Superior temporal gyrus (tissue), 1 donor: ENCODE measurements around the gene DNAJB8.

Experiments
- DNase-seq: peaks from one replicate; pipeline ENCODE4 v3.0.0-alpha.2; 2016; ENCODE audit errors: extremely low spot score

The DNAJB8 gene

DNA sequence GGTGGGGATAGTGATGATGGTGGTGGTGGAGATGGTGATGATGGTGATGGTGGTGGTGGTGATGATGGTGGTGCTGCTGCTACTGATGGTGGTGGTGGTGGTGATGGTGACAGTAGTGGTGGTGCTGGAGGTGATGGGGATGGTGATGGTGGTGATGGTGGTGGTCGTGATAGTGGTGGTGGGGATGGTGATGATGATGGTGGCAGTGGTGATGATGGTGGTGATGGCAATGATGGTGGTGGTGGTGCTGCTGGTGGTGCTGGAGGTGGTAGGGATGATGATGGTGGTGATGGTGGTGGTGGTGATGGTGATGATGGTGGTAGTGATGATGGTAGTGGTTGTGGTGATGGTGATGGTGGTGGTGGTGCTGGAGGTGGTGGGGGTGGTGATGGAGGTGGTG is 21.3 kb downstream of the DNAJB8 start:
- DNase-seq: no peak

- no peak for DNase-seq
These were observed 22.9 kb downstream of the DNAJB8 start for GRCh38 chr3:128443771-128444170.

GRCh38 chr3:128442949-128443348 is 23.7 kb downstream of the DNAJB8 start:
- no peak for DNase-seq

DNA sequence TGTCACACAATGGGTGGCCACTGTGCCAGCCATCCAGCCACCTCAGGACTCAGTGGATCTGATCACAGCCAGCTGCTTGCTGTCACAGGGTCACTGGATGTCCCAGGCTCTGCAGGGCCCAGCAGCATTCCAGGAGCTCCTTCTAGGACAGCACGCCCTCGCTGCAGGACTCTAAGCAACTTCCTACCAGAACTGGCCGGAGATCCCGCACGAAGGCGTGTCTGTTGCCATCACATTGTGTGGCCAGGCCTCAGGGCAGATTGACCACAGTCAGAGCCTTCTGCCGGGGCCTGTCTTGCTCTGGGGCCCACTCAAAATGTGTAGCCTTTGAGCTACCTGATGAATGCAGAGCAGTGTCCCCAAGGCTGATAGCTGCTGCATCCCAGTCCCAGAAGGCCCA is 24.6 kb downstream of the DNAJB8 start:
- no peak for DNase-seq

DNA sequence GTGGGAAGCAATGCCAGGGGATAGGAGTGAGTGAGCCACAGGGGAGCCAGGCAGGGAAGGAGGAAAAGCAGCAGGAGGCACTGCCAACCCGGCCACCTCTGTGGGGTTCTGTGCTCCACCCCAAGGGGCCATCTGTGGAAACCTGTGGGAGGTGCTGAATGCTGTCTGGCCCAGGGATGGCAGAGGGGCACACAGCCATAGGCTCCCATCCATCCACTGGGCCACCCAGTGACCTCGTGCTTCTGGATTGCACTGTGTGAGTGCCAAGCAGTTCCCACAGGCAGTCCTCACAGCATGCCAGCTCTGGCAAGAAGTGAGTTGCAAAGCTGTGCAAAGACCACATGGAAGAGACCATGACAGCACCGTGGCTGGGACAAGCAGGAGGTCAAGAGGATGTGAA is 27.5 kb downstream of the DNAJB8 start:
- no peak for DNase-seq

GRCh38 chr3:128438488-128439072 is 28.1 kb downstream of the DNAJB8 start:
- DNase-seq: no peak

- DNase-seq: no peak
These were observed 30.5 kb downstream of the DNAJB8 start for GRCh38 chr3:128436214-128436613.

DNA sequence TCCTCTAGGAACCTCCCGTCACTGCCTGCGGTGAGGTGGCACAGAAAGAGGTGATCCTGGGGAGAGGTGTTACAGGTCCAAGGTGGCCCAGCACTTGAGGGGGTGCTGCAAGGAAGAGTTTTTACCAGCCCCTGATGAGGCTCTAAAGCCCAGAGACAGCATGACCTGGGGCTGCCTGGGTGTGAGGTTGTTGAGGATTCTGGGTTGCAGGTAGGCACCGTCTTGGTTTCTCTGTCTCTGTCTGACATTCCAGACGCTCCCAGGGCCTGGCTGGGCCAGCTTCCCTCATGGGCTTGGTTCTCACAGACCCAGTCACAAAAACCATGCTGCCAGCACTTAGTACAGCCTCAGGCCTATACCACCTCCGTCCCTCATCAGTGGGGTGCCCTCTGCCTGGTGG is 31.1 kb downstream of the DNAJB8 start:
- no peak for DNase-seq

DNA sequence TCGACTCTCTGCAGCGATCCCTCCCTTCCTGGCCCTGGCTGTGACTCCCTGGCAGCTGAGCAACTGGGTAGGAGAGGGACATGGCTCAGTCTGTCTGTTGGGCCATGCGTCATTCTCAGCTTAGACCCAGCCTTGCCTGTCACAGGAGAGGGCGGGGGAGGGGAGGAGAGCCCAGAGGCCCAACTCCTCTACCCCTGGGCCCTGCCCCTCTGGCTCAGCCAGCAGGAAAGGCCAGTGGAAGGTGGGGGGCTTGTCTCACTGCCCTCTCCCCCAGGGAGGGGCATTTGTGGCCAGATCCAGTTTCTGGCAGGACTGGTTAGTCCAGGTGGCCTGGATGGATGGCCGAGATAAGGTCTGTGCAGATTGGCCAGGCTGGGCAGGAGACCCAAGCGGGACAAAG is 31.6 kb downstream of the DNAJB8 start:
- DNase-seq: no peak

DNA sequence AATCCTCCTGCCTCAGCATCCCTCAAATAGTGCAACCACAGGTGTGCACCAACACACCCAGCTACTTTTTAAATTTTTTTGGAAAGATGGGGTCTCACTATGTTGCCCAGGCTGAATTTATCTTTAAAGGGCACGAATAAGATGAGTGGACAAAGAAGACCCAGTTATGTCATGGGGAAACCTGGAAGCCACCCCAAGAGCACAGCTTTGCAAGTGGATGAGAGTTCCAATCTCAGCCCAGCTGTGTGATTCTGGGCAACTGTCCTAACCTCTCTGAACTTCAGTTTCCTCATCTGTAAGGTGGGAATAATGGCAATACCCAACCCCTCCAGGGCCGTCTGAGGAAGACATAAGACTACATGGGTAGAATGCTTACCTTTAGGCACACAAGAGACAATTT is 32.2 kb downstream of the DNAJB8 start:
- DNase-seq: no peak

DNA sequence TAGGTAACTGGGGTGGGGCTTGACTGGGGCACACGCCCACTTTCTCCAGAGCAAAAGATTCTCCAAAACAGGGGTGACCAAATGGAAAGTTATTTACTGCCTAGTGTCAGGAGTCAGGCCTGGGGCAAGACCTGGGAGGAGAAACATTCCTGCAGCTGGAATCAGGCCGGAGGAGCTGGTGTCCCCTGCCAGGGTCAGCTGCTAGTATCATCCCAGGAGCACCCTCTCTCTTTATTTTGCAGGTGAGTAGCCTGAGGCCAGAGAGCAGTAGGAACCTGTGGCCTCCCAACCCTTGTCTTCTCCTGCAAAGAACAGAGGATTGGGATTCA is 32.9 kb downstream of the DNAJB8 start:
- no peak for DNase-seq

- DNase-seq: no peak
These were observed 33.5 kb downstream of the DNAJB8 start for GRCh38 chr3:128432971-128433836.

DNA sequence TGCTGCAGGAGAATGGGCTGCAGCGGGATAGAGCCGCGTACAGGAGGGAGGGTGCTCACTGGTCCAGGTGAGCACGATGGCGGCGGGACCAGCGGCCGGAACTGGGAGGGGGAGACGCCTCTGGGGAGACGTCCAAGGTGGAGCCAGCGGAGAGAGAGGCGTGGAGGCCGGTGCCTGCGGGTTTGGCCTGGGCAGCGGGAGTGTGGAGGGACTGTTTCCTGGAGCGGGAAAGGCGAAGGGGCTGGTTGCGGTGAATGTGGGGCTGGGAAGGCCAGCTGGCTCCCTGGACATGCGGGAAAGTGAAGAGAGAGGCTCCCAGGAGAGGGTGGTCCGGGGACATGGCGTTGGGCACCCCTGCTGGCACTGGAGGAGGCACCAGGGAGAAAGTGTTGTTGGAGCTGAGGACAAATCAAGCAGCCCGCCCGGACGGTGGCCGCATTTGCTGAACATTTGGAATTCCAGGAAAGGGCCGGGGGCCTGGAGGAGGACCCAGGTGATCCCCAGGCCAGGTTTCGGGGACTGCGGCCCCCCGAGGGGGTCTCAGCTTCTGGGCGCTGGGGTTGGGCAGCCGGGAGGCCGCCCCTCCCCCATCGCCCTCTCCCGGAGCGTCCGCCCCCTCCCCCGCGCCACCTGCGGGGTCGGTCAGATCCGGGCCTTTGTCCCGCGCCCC is 34.3 kb downstream of the DNAJB8 start:
- DNase-seq: no peak

GRCh38 chr3:128431803-128432300 is 34.8 kb downstream of the DNAJB8 start:
- no peak for DNase-seq

DNA sequence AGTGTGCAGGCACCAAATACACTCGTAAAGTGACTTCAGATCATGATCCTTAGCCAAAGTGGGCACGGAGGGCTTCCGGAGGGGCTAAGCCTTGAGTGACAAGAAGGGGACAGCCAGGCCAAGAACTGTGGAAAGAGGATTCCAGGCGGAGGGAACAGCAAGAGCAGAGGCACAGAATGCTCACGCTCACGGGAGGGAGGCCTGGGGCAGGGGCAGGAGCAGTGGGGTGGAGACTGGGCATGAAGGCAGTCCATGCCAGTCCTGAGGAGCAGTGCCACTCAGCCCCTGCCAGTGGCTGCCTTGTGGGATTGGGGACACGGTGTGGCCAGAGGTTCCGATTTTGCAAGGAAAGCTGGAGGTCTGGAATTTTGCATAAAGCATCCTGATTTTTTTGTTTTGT is 36.0 kb downstream of the DNAJB8 start:
- DNase-seq: no peak

- no peak for DNase-seq
These were observed 36.4 kb downstream of the DNAJB8 start for GRCh38 chr3:128430301-128430700.

DNA sequence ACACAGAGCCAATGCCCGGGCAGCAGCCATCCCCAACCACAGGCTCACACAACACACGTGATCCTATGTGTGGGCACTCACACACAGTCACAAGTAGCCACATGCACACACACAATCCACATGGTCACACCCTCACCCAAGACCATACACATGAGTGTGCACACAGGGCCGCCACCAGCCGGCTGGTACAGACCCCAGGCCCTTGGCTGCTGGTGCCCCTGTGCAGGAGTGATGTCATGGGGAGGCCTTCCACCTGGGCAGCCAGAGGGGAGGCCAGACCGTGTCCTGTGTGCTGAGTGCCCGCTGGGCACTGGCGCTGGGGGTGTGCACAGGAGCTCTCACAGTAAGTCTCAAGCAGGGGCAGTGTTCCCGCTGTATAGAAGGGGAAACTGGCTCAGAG is 36.9 kb downstream of the DNAJB8 start:
- DNase-seq: no peak

DNA sequence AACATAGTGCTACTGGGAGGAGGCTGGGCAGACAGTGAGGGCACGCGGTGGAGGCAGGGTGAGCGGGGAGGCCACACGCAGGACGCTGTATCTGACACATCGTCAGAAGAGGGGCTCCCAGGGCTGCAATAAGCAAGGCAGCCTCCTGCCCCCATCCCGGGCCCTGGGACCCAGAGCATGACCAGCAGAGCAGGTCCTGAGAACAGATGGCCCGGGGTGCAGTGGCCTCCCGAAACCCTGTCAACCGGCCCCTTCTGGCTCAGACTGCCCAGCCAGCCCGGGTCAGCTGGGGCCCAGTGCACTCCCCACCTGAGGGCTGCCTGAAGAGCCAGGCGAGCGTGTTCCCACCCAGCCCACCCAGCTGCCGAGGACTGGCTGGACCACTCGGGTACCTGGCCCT is 37.4 kb downstream of the DNAJB8 start:
- no peak for DNase-seq

- no peak for DNase-seq
These were observed 38.5 kb downstream of the DNAJB8 start for GRCh38 chr3:128427872-128428822.

GRCh38 chr3:128427175-128427857 is 39.4 kb downstream of the DNAJB8 start:
- DNase-seq: no peak
